GM19239 (cell line): Measurements from ENCODE around the gene CLDN14.
A peak's percentile ranks its signal among the peaks of the same experiment; 100 is the strongest.

Experiments used
- DNase-seq: peaks from one replicate; pipeline ENCODE4 v3.0.0; 2011; ENCODE audit warnings: low spot score; ENCODE audit not compliant: insufficient read length
- FAIRE-seq: peaks from 2 replicates; lab custom pipeline; 2011; peaks lifted over from hg19 to GRCh38; lab: Jason Lieb, UNC

The CLDN14 gene

GRCh38 chr21:36504067-36505058 is 24.4 kb upstream of the CLDN14 start:
- DNase-seq = no peak
- peak; percentile 65 for FAIRE-seq

GRCh38 chr21:36502365-36502764 is 22.4 kb upstream of the CLDN14 start:
- DNase-seq = no peak
- no peak for FAIRE-seq

- no peak for FAIRE-seq
Observed at GRCh38 chr21:36501589-36501892, 21.6 kb upstream of the CLDN14 start.

GRCh38 chr21:36499578-36500471 is 19.9 kb upstream of the CLDN14 start:
- FAIRE-seq (no peak), DNase-seq (no peak)

More at GRCh38 chr21:36501589-36501892, 21.6 kb upstream of the CLDN14 start:
- DNase-seq = no peak

- FAIRE-seq = no peak
- no peak for DNase-seq
Observed at GRCh38 chr21:36494557-36494956, 14.6 kb upstream of the CLDN14 start.

GRCh38 chr21:36491209-36491910 is 11.4 kb upstream of the CLDN14 start:
- DNase-seq (no peak), FAIRE-seq (no peak)

GRCh38 chr21:36489776-36490165 is 9.8 kb upstream of the CLDN14 start:
- DNase-seq = no peak

GRCh38 chr21:36489103-36489775 is 9.3 kb upstream of the CLDN14 start:
- no peak for FAIRE-seq
- DNase-seq = no peak

More at GRCh38 chr21:36489776-36490165, 9.8 kb upstream of the CLDN14 start:
- no peak for FAIRE-seq

- DNase-seq = no peak
- FAIRE-seq = no peak
Observed at GRCh38 chr21:36487641-36488307, 7.9 kb upstream of the CLDN14 start.

- no peak for FAIRE-seq
Observed at GRCh38 chr21:36486246-36486645, 6.3 kb upstream of the CLDN14 start.

GRCh38 chr21:36485476-36485875 is 5.6 kb upstream of the CLDN14 start:
- DNase-seq = no peak

More at GRCh38 chr21:36486246-36486645, 6.3 kb upstream of the CLDN14 start:
- no peak for DNase-seq

GRCh38 chr21:36483095-36483494 is 3.2 kb upstream of the CLDN14 start:
- DNase-seq = no peak
- FAIRE-seq = no peak

More at GRCh38 chr21:36485476-36485875, 5.6 kb upstream of the CLDN14 start:
- no peak for FAIRE-seq

GRCh38 chr21:36482673-36483072 is 2.8 kb upstream of the CLDN14 start:
- FAIRE-seq (no peak), DNase-seq (no peak)

- DNase-seq (no peak), FAIRE-seq (no peak)
Observed at GRCh38 chr21:36482181-36482580, 2.3 kb upstream of the CLDN14 start.

- FAIRE-seq (no peak), DNase-seq (no peak)
Observed at GRCh38 chr21:36481639-36482038, 1.7 kb upstream of the CLDN14 start.

- DNase-seq = no peak
- no peak for FAIRE-seq
Observed at GRCh38 chr21:36480618-36481017, 696 bp upstream of the CLDN14 start.

GRCh38 chr21:36478941-36479340 is 981 bp downstream of the CLDN14 start:
- DNase-seq = no peak
- no peak for FAIRE-seq

- DNase-seq (no peak), FAIRE-seq (no peak)
Observed at GRCh38 chr21:36478207-36478701, 1.7 kb downstream of the CLDN14 start.

- FAIRE-seq = no peak
- no peak for DNase-seq
Observed at GRCh38 chr21:36477559-36477958, 2.4 kb downstream of the CLDN14 start.
